Stomach (tissue), 4 donors: ENCODE measurements around the gene SH3RF2.

Experiments used
- EP300 ChIP-seq: sonication (generic); formaldehyde crosslinking; IDR thresholded peaks from one replicate; pipeline ENCODE4 v1.6.1; 2017; ENCODE audit warnings: antibody characterized with exemption
- POLR2A ChIP-seq, 4 donors: fragments of 450-650 bp; IDR thresholded peaks; one replicate each; pipeline ENCODE4 v1.6.1; 2016; ENCODE audit warnings: antibody characterized with exemption in 4 of 4, control low read depth in 2 of 4, mild to moderate bottlenecking in 1 of 4, moderate library complexity in 1 of 4
- TF ChIP-seq, protein P1 (sequence below), 7 experiments: fragments of 450-650 bp in 4 of 7; fragments of 200-600 bp in 3 of 7; sonication (generic) in 3 of 7; IDR thresholded peaks; one replicate each; pipeline ENCODE4 v1.5.1; 2016 to 2019; ENCODE audit warnings: antibody characterized with exemption in 7 of 7, control low read depth in 2 of 7, mild to moderate bottlenecking in 1 of 7

DNA sequence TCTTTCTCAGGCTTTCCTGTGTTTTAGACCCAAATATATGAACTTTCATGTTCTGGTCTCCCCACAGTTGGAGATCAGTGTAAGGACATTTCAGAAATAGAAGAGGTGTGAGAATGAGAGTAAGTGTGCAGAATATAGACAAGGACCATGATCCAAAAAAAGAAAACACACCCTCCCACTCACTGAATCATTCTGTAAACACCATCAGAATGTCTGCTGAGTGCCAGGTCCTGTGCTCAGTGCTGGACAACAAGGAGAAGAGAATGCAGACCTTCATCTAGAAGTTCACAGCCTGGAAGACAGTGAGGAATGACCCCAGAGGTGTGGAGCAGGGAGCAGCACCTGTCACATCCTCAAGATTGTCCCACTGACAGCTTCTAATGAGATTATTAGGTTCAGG, 19.1 kb upstream of the SH3RF2 start:
- TF ChIP-seq, protein P1, sequence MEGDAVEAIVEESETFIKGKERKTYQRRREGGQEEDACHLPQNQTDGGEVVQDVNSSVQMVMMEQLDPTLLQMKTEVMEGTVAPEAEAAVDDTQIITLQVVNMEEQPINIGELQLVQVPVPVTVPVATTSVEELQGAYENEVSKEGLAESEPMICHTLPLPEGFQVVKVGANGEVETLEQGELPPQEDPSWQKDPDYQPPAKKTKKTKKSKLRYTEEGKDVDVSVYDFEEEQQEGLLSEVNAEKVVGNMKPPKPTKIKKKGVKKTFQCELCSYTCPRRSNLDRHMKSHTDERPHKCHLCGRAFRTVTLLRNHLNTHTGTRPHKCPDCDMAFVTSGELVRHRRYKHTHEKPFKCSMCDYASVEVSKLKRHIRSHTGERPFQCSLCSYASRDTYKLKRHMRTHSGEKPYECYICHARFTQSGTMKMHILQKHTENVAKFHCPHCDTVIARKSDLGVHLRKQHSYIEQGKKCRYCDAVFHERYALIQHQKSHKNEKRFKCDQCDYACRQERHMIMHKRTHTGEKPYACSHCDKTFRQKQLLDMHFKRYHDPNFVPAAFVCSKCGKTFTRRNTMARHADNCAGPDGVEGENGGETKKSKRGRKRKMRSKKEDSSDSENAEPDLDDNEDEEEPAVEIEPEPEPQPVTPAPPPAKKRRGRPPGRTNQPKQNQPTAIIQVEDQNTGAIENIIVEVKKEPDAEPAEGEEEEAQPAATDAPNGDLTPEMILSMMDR (IDR thresholded peaks at IDR 0.05) = no peak
- TF ChIP-seq POLR2A (IDR thresholded peaks at IDR 0.05) (no peak), EP300 (no peak)
